Stimulated activated memory B cell treated with anti-CD40 and anti-IgM and Interleukin-4, amounts not matched to agents 10 μg/mL and 1 μg/mL and 100 μg/mL, for 72 hours (primary cell): Measurements from ENCODE around the gene CCN6.

Source experiments
- ATAC-seq: fragments of 150-1000 bp; cut with Tn5 transposase; 2 replicates; pipeline ENCODE4 v1.10.0; 2021
- H3K27ac Mint-ChIP-seq: one replicate; pipeline ENCODE4 v1.8.0; 2022; ENCODE audit warnings: mild to moderate bottlenecking, mixed read lengths
- H3K27me3 Mint-ChIP-seq: one replicate; pipeline ENCODE4 v1.8.0; 2022; ENCODE audit warnings: mixed read lengths
- H3K36me3 Mint-ChIP-seq: one replicate; pipeline ENCODE4 v1.8.0; 2022; ENCODE audit warnings: mixed read lengths
- H3K4me1 Mint-ChIP-seq: one replicate; pipeline ENCODE4 v1.8.0; 2022; ENCODE audit warnings: mixed read lengths
- H3K4me3 Mint-ChIP-seq: one replicate; pipeline ENCODE4 v1.8.0; 2022; ENCODE audit warnings: mild to moderate bottlenecking, moderate library complexity, mixed read lengths
- H3K9me3 Mint-ChIP-seq: one replicate; pipeline ENCODE4 v1.8.0; 2022; ENCODE audit warnings: mixed read lengths

Gene CCN6

GRCh38 chr6:112021691-112022310 is 32.1 kb upstream of the CCN6 start:
- no peaks in the 10 kb centered on the region for H3K27me3 Mint-ChIP-seq
- no peak overlapping the region for H3K4me3 Mint-ChIP-seq
- no peak for ATAC-seq
- H3K4me1 Mint-ChIP-seq = no peaks in the 10 kb centered on the region
- H3K27ac Mint-ChIP-seq = no peak overlapping the region
- peaks cover 9% of the 10 kb centered on the region for H3K9me3 Mint-ChIP-seq
- H3K36me3 Mint-ChIP-seq = peaks cover 11% of the 10 kb centered on the region

GRCh38 chr6:112022749-112023148 is 31.2 kb upstream of the CCN6 start:
- no peak overlapping the region for H3K4me3 Mint-ChIP-seq
- no peak overlapping the region for H3K27ac Mint-ChIP-seq
- no peaks in the 10 kb centered on the region for H3K27me3 Mint-ChIP-seq
- ATAC-seq = no peak
- no peaks in the 10 kb centered on the region for H3K4me1 Mint-ChIP-seq
- H3K9me3 Mint-ChIP-seq = peaks cover 9% of the 10 kb centered on the region
- peaks cover 11% of the 10 kb centered on the region for H3K36me3 Mint-ChIP-seq

GRCh38 chr6:112024464-112024863 is 29.4 kb upstream of the CCN6 start:
- no peak for ATAC-seq
- peaks cover 9% of the 10 kb centered on the region for H3K9me3 Mint-ChIP-seq
- H3K27ac Mint-ChIP-seq = no peak overlapping the region
- H3K27me3 Mint-ChIP-seq = no peaks in the 10 kb centered on the region
- H3K36me3 Mint-ChIP-seq = peaks cover 11% of the 10 kb centered on the region
- H3K4me1 Mint-ChIP-seq = peaks cover 6% of the 10 kb centered on the region
- H3K4me3 Mint-ChIP-seq = no peak overlapping the region

- ATAC-seq = no peak
- no peak overlapping the region for H3K4me3 Mint-ChIP-seq
- H3K9me3 Mint-ChIP-seq = peaks cover 9% of the 10 kb centered on the region
- peaks cover 8% of the 10 kb centered on the region for H3K4me1 Mint-ChIP-seq
- H3K36me3 Mint-ChIP-seq = peaks cover 11% of the 10 kb centered on the region
- H3K27me3 Mint-ChIP-seq = no peaks in the 10 kb centered on the region
- H3K27ac Mint-ChIP-seq = no peak overlapping the region
Measured at GRCh38 chr6:112026933-112027332, 27.0 kb upstream of the CCN6 start.

GRCh38 chr6:112027942-112028674 is 25.8 kb upstream of the CCN6 start:
- no peak overlapping the region for H3K27ac Mint-ChIP-seq
- H3K4me3 Mint-ChIP-seq = no peak overlapping the region
- peaks cover 9% of the 10 kb centered on the region for H3K9me3 Mint-ChIP-seq
- peaks cover 11% of the 10 kb centered on the region for H3K36me3 Mint-ChIP-seq
- peak; percentile 64 for ATAC-seq
- H3K4me1 Mint-ChIP-seq = peaks cover 8% of the 10 kb centered on the region
- peaks cover under 1% of the 10 kb centered on the region for H3K27me3 Mint-ChIP-seq

GRCh38 chr6:112029045-112029822 is 24.7 kb upstream of the CCN6 start:
- Mint-ChIP-seq H3K4me3 (no peak overlapping the region), H3K4me1 (peaks cover 8% of the 10 kb centered on the region), H3K27ac (no peak overlapping the region), H3K9me3 (peaks cover 4% of the 10 kb centered on the region), H3K27me3 (peaks cover 12% of the 10 kb centered on the region), H3K36me3 (peaks cover 5% of the 10 kb centered on the region)
- ATAC-seq = peak; percentile 50

- peaks cover 15% of the 10 kb centered on the region for H3K27me3 Mint-ChIP-seq
- no peak overlapping the region for H3K27ac Mint-ChIP-seq
- H3K4me1 Mint-ChIP-seq = peaks cover 8% of the 10 kb centered on the region
- H3K4me3 Mint-ChIP-seq = no peak overlapping the region
- no peak for ATAC-seq
- H3K36me3 Mint-ChIP-seq = no peaks in the 10 kb centered on the region
- H3K9me3 Mint-ChIP-seq = no peaks in the 10 kb centered on the region
Measured at GRCh38 chr6:112030206-112030960, 23.5 kb upstream of the CCN6 start.

GRCh38 chr6:112030961-112031660 is 22.8 kb upstream of the CCN6 start:
- H3K36me3 Mint-ChIP-seq = no peaks in the 10 kb centered on the region
- H3K27ac Mint-ChIP-seq = no peak overlapping the region
- no peak overlapping the region for H3K4me3 Mint-ChIP-seq
- peaks cover 15% of the 10 kb centered on the region for H3K27me3 Mint-ChIP-seq
- ATAC-seq = no peak
- H3K4me1 Mint-ChIP-seq = peaks cover 8% of the 10 kb centered on the region
- H3K9me3 Mint-ChIP-seq = no peaks in the 10 kb centered on the region

- ATAC-seq = no peak
- H3K9me3 Mint-ChIP-seq = no peaks in the 10 kb centered on the region
- H3K4me1 Mint-ChIP-seq = peaks cover 8% of the 10 kb centered on the region
- H3K27ac Mint-ChIP-seq = no peak overlapping the region
- H3K36me3 Mint-ChIP-seq = no peaks in the 10 kb centered on the region
- peaks cover 15% of the 10 kb centered on the region for H3K27me3 Mint-ChIP-seq
- no peak overlapping the region for H3K4me3 Mint-ChIP-seq
Measured at GRCh38 chr6:112031960-112032359, 21.9 kb upstream of the CCN6 start.

GRCh38 chr6:112032728-112033127 is 21.2 kb upstream of the CCN6 start:
- Mint-ChIP-seq H3K4me1 (peaks cover 8% of the 10 kb centered on the region), H3K9me3 (no peaks in the 10 kb centered on the region), H3K4me3 (no peak overlapping the region), H3K27me3 (peaks cover 15% of the 10 kb centered on the region), H3K36me3 (no peaks in the 10 kb centered on the region), H3K27ac (no peak overlapping the region)
- no peak for ATAC-seq

GRCh38 chr6:112033791-112034615 is 19.9 kb upstream of the CCN6 start:
- no peaks in the 10 kb centered on the region for H3K9me3 Mint-ChIP-seq
- no peak overlapping the region for H3K4me3 Mint-ChIP-seq
- ATAC-seq = no peak
- H3K36me3 Mint-ChIP-seq = no peaks in the 10 kb centered on the region
- H3K4me1 Mint-ChIP-seq = peaks cover 6% of the 10 kb centered on the region
- H3K27ac Mint-ChIP-seq = no peak overlapping the region
- peaks cover 15% of the 10 kb centered on the region for H3K27me3 Mint-ChIP-seq

- Mint-ChIP-seq H3K9me3 (no peaks in the 10 kb centered on the region), H3K27me3 (peaks cover 15% of the 10 kb centered on the region), H3K27ac (no peak overlapping the region), H3K36me3 (no peaks in the 10 kb centered on the region), H3K4me3 (no peak overlapping the region), H3K4me1 (peaks cover under 1% of the 10 kb centered on the region)
- no peak for ATAC-seq
Measured at GRCh38 chr6:112034616-112034995, 19.3 kb upstream of the CCN6 start.

- no peaks in the 10 kb centered on the region for H3K9me3 Mint-ChIP-seq
- H3K27me3 Mint-ChIP-seq = peaks cover 15% of the 10 kb centered on the region
- H3K4me3 Mint-ChIP-seq = no peak overlapping the region
- no peaks in the 10 kb centered on the region for H3K36me3 Mint-ChIP-seq
- H3K4me1 Mint-ChIP-seq = no peaks in the 10 kb centered on the region
- no peak for ATAC-seq
- H3K27ac Mint-ChIP-seq = no peak overlapping the region
Measured at GRCh38 chr6:112036088-112036637, 17.7 kb upstream of the CCN6 start.

- Mint-ChIP-seq H3K9me3 (no peaks in the 10 kb centered on the region), H3K4me3 (no peak overlapping the region), H3K36me3 (no peaks in the 10 kb centered on the region), H3K27me3 (peaks cover 15% of the 10 kb centered on the region), H3K4me1 (peaks cover 9% of the 10 kb centered on the region), H3K27ac (no peak overlapping the region)
- no peak for ATAC-seq
Measured at GRCh38 chr6:112037783-112038216, 16.1 kb upstream of the CCN6 start.
